WERI-Rb-1 (cell line): Measurements from ENCODE around the gene RPTOR.

Experiments
- DNase-seq: peaks from one replicate; pipeline ENCODE4 v3.0.0-alpha.2; 2020
- H3K27ac ChIP-seq: fragments of 250-450 bp; sonication (Bioruptor Pico); 2 replicates; pipeline ENCODE4 v1.5.1; 2020; ENCODE audit warnings: mild to moderate bottlenecking, moderate library complexity
- H3K27me3 ChIP-seq: fragments of 250-450 bp; sonication (Bioruptor Pico); 2 replicates; pipeline ENCODE4 v1.5.1; 2021; ENCODE audit warnings: mild to moderate bottlenecking, low read depth, moderate library complexity; ENCODE audit not compliant: insufficient read depth, severe bottlenecking
- H3K36me3 ChIP-seq: fragments of 250-450 bp; sonication (Bioruptor Pico); 2 replicates; pipeline ENCODE4 v1.5.1; 2020; ENCODE audit warnings: mild to moderate bottlenecking, moderate library complexity
- H3K4me3 ChIP-seq: 2 replicates; pipeline ENCODE4 v1.5.1; 2011; ENCODE audit warnings: low read depth, mild to moderate bottlenecking, control low read depth, low read length
- H3K9me3 ChIP-seq: fragments of 250-450 bp; sonication (Bioruptor Pico); 2 replicates; pipeline ENCODE4 v1.5.1; 2021; ENCODE audit warnings: mild to moderate bottlenecking, moderate library complexity; ENCODE audit not compliant: severe bottlenecking
- CTCF ChIP-seq: IDR thresholded peaks from 2 replicates; pipeline ENCODE4 v1.5.1; 2011; ENCODE audit warnings: low read depth, mild to moderate bottlenecking, control low read depth, inconsistent platforms, low read length

The RPTOR gene

GRCh38 chr17:80825471-80826345 is 281.1 kb downstream of the RPTOR start:
- no peak for DNase-seq
- TF ChIP-seq CTCF, result no peak
- H3K27me3 ChIP-seq, result no peaks in the 10 kb centered on the region
- no peaks in the 10 kb centered on the region for H3K9me3 ChIP-seq
- no peak overlapping the region for H3K4me3 ChIP-seq
- peaks cover 57% of the 10 kb centered on the region for H3K36me3 ChIP-seq
- H3K27ac ChIP-seq, result no peak overlapping the region

GRCh38 chr17:80826346-80826954 is 281.8 kb downstream of the RPTOR start:
- Histone ChIP-seq H3K36me3 (peaks cover 63% of the 10 kb centered on the region), H3K27ac (no peak overlapping the region), H3K4me3 (no peak overlapping the region), H3K27me3 (no peaks in the 10 kb centered on the region), H3K9me3 (no peaks in the 10 kb centered on the region)
- TF ChIP-seq CTCF, result no peak
- no peak for DNase-seq

GRCh38 chr17:80826955-80827645 is 282.5 kb downstream of the RPTOR start:
- Histone ChIP-seq H3K36me3 (peaks cover 58% of the 10 kb centered on the region), H3K27me3 (no peaks in the 10 kb centered on the region), H3K27ac (no peak overlapping the region), H3K9me3 (no peaks in the 10 kb centered on the region), H3K4me3 (no peak overlapping the region)
- no peak for TF ChIP-seq CTCF
- DNase-seq, result no peak

GRCh38 chr17:80827646-80828643 is 283.3 kb downstream of the RPTOR start:
- H3K36me3 ChIP-seq, result peaks cover 51% of the 10 kb centered on the region
- no peak for DNase-seq
- H3K27me3 ChIP-seq, result no peaks in the 10 kb centered on the region
- no peak for TF ChIP-seq CTCF
- no peak overlapping the region for H3K27ac ChIP-seq
- no peak overlapping the region for H3K4me3 ChIP-seq
- H3K9me3 ChIP-seq, result no peaks in the 10 kb centered on the region

- H3K27me3 ChIP-seq, result no peaks in the 10 kb centered on the region
- no peak overlapping the region for H3K4me3 ChIP-seq
- H3K27ac ChIP-seq, result no peak overlapping the region
- H3K9me3 ChIP-seq, result no peaks in the 10 kb centered on the region
- no peak for TF ChIP-seq CTCF
- H3K36me3 ChIP-seq, result peaks cover 37% of the 10 kb centered on the region
- no peak for DNase-seq
Observed at GRCh38 chr17:80829166-80829813, 284.7 kb downstream of the RPTOR start.
